ENCODE measurements around the gene RCAN2.
A peak's percentile ranks its signal among the peaks of the same experiment; 100 is the strongest.

Gene RCAN2

GRCh38 chr6:46491201-46491627, at the start of gene RCAN2:
Gene RCAN2 (minus strand): TSS chr6:46491449.
- peak; percentile 34 for DNase-seq

GRCh38 chr6:46539866-46540265, 48.6 kb upstream of the RCAN2 start:
- no peak for DNase-seq

- DNase-seq, result no peak
These were observed 47.7 kb upstream of the RCAN2 start for GRCh38 chr6:46538800-46539480.

DNA sequence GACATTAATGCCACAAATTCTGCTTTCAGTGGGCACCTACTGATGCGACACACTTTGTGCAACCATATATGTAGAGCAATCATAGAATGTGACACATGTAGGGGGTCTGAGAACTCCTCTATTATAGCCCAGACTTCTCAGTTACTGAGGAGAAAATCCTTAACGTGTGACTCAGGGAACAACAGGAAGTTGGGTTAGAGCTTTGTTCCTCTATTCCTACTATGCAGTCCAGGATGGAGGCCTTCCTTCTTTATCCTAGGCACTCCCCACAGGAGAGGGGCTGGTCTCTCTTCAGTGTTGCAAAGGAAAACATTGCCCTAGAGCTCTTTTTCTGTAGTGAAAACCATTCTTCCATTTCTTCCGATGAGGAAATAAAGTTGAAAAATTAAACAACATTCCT, 39.6 kb upstream of the RCAN2 start:
- no peak for DNase-seq

GRCh38 chr6:46528961-46529750, 37.9 kb upstream of the RCAN2 start:
- no peak for DNase-seq

GRCh38 chr6:46526607-46527006, 35.4 kb upstream of the RCAN2 start:
- no peak for DNase-seq

DNA sequence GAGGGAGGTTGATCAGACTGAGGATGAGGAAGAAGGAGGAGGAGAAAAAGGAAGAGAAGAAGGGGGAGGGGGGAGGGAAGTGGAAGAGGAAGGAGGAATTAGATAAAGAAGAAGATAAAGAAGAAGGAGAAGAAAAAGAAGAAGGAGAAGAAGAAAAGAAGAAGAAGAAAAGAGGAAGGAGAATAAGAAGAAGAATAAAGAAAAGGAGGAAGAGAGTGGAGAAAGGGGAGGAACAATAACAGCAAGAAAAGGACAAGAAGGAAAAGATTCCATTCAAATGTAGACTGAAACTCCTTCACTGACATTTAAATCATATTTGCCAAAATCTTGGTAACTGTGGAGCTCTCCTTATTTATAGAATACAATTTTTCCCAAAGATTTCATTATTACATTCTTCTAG, 34.3 kb upstream of the RCAN2 start:
- no peak for DNase-seq

DNA sequence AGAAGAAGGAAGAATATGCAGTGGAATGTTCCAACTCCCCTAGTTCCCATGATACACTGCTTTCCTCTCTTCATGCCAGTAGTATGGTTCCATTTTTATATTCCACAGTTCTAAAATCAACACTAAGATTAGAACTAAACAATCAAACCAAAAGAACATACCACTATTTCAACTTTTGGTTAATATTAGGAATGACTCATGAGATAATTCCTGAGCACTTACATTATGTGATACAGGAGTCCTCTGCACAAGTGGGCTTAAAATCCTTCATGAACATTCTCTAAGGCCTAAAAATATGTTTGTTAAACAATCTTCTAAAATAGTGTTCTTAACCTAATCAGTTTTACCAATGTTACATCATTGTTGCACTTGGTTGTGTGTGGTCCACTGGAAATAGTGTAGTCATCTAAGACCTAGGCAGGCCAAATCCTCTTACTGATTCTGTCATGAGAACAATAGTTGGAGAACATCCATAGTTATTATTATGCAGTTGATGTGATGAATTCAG, 30.3 kb upstream of the RCAN2 start:
- no peak for DNase-seq

GRCh38 chr6:46517202-46517601, 26.0 kb upstream of the RCAN2 start:
- no peak for DNase-seq

DNA sequence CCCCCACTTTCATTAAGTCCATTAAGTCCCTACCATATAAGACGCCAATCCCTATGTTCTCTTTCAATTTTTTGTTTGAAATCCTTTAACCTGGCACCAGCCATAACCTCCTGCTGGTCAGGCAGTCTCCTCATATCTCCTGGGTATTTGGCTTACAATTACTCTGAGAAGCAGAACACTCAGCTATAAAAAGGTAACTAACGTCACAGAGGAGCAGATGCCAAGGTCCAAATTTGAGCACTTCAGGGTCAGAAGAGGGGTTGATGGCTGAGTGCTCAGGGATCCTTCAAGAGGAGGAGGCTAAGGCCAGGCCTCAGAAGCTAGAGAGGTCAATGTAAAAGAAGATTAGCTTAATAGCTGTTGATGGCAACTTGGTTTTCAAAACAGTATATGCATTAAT, 22.3 kb upstream of the RCAN2 start:
- no peak for DNase-seq

- no peak for DNase-seq
These were observed 20.1 kb upstream of the RCAN2 start for GRCh38 chr6:46511320-46511719.

DNA sequence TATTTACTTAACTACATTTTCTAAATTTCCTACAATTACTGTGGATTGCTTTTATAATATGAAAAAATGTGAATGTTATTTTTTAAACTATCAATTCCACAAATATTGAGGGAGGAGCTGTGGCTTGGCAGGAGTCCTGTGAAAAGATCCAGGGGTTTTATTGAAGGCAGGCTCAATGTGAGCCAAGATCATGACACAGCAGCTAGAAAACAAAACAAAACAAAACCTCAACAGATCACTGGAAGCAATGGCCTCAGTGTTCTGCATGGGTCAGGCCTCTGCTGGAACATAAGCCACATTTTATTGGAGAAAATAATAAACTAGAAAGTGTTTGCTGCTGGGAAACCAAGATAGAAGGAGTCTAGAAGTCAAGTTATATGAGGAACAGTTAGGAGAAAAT, 19.4 kb upstream of the RCAN2 start:
- no peak for DNase-seq

DNA sequence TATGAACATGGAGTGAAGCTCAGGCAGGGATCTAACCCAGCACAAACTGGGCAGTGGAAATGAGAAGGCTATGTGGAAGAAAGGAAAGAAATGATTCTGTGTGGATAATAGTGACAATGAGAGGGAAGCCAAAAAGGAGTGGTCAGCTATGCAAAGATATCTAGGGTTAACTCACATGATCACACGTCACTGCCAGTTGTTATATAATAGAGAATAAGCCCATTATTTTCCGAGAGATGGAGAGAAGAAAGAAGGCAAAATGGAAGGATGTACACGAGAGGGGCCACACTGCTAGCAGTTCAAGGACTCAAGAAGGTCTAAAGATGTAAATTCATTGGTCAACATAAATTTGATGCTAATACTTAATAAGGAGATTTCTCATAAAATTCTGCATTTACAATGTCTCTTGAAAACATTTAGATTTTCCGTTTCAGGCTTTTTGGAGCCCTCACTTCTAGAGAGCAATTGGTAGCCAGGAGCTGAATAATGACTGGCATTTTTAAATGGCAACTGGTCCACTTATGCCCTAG, 18.8 kb upstream of the RCAN2 start:
- no peak for DNase-seq

- DNase-seq, result no peak
These were observed 17.8 kb upstream of the RCAN2 start for GRCh38 chr6:46509063-46509462.

- DNase-seq, result no peak
These were observed 16.2 kb upstream of the RCAN2 start for GRCh38 chr6:46507426-46507825.

DNA sequence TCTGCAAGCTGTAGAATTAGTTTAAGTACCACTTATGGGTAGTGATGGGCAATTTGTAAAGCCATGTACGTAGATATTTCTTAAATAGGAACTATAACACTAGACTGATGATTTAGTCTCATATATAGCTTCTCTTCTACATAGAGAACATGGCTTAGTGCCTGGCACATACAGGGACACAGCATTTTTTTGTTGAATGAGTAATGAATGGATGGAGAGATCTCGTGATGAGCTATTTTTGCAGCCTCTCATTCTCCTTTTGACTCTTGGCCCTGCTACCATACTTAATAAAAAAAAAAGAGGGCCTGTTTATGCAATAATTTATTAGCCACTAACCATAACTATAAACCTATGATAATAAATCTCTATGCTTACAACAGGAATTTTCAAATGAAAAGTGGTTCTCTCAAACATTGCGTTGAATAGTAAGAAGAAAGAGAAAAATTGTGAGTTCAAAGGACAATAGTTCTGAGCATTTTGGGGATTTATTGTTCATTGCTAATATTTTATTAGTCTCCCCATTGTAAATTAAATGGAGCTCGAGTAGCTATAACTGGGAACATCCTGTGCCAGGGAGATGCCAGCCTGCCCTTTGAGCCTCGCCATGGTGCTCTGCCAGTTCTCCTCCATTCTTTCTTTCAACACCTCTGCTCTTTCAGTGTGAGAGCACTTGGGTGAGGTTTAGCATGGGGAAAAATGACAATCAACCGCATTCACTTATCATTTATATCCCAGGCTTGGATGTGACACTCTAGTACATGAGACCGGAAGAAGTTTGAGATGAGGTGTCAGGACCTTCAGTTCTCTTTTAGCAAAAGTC, 14.7 kb upstream of the RCAN2 start:
- DNase-seq, result no peak

DNA sequence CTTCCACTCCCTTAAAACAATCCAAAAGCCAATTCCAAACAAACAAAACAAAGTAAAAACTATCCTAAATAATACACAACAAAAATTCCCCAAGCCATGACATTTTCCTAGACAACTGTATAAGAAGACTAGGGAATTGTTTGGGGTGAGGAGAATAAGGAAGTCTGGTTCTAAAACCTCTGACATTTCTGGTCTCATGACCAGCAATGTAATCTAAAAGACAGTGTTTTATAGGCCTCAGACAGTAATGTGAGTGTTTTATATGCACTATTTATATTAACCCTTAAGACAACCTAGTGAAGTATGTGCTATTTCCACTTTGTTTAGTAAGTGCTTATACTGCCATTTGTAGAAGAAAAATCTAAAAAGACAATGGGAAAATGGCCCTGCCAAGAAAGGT, 13.0 kb upstream of the RCAN2 start:
- DNase-seq, result no peak

DNA sequence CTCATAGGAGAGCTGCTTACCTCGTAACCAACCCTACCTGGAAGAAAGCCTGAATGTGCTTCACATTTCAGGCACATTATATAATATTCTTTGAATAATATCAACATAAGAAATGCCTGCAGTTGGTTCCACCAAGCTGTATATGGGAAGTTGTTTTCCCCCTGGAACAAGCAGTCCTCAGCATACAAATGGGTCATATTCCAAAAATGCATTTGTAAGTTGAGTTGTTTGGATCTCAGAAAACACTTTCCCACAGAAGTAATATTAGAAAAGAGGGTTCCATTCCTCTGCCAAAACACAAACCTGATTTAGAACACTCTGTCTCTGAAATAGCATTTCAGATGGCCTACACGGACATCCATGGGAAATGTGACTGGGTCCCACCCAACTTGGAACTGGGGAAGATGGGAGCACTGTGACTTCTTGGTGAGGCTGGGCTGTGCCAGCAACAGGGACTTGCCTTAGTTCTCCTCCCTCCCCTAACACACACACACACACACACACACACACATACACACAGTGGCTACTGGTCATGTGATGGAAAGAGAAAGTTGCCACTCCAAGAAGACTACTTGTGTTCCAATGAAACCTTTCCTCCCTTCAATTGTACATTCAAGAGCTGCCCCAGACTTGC, 11.4 kb upstream of the RCAN2 start:
- DNase-seq, result no peak

- DNase-seq, result no peak
These were observed 10.2 kb upstream of the RCAN2 start for GRCh38 chr6:46501136-46502089.

GRCh38 chr6:46500382-46500781, 9.1 kb upstream of the RCAN2 start:
- DNase-seq, result no peak

Measured in DMS153 (cell line).